ENCODE results near the gene FZD4. TPM values are rescaled to one million over a fixed set of nuclear protein-coding genes. Genes with fewer than 3 reads are reported as not detected.
A peak's percentile ranks its signal among the peaks of the same experiment; 100 is the strongest.

Gene FZD4
- total RNA-seq (2021; ENCODE audit: unreplicated experiment): 4.4 TPM
- polyA plus RNA-seq (2012): 1.0 and 1.5 TPM in 2 replicates
- Bru-seq, nascent RNA: percentile 50 among the genes with signal in this experiment
- percentile 83 among the genes with signal in this experiment for BruChase-seq, experiment 1, labeled RNA remaining after a 6-hour chase
- percentile 85 among the genes with signal in this experiment for BruChase-seq, experiment 2, labeled RNA remaining after a 2-hour chase
- long read RNA-seq, partial matches to known transcripts: 0 of 2 reads
- long read RNA-seq, other reads (novel, unspliced or antisense): 2 of 2 reads

- intact Hi-C loops (cut with micrococcal nuclease): loop anchor here (5.0 kb wide), 1 partner anchor 82 kb away; the partner anchor contains the start of gene TMEM135
- H3K27me3 ChIP-seq (ENCODE audit: insufficient read depth, low read length): no peaks in the 10 kb centered on the region
- no peaks in the 10 kb centered on the region for H3K9me2 ChIP-seq (ENCODE audit: insufficient read depth)
- H3K36me3 ChIP-seq (ENCODE audit: control insufficient read depth in 1 of 2, insufficient read depth in 2 of 2, low read length in 2 of 2): no peaks in the 10 kb centered on the region
- H4K20me1 ChIP-seq (ENCODE audit: insufficient read depth): no peaks in the 10 kb centered on the region
- H3K4me3 ChIP-seq (replicated peaks in 1 of 2; ENCODE audit: low read depth in 1 of 2, low read length in 2 of 2): peak within 1 kb of the TSS; percentile 66 to 71
- CTCF ChIA-PET: interaction anchor here (1.0 to 1.8 kb wide), 6 partner anchors 9 to 466 kb away, joined by 3 to 8 read pairs (median 4); no protein-coding TSS in a partner anchor
- peak within 1 kb of the TSS; percentile 94 for H3K4me2 ChIP-seq (ENCODE audit: low read length)
- BruUV-seq (replicated peaks): no TSS peak
- peak within 1 kb of the TSS; percentile 98 for H2AFZ ChIP-seq (ENCODE audit: low read depth, low read length, poor library complexity, severe bottlenecking)
- peak within 1 kb of the TSS; percentile 64 for H3K9ac ChIP-seq (ENCODE audit: low read length)
- H3K27ac ChIP-seq (ENCODE audit: low read depth, low read length): peak within 1 kb of the TSS; percentile 60
- POLR2A ChIA-PET: interaction anchor here (0.9 kb wide), 1 partner anchor 32 kb away, joined by 3 read pairs; no protein-coding TSS in a partner anchor
- RAD21 ChIA-PET (ENCODE audit: low non-redundant PET in 1 of 2, low total read pairs in 2 of 2, uncharacterized antibody in 2 of 2, unreplicated experiment in 2 of 2): no interaction called here
- H3K4me1 ChIP-seq (ENCODE audit: control insufficient read depth in 1 of 2, insufficient read depth in 2 of 2, low read length in 2 of 2): peaks cover 3 to 19% of the 10 kb centered on the region in 2 experiments; a peak in 3 of 4 replicates
- ATAC-seq (peak; percentile 96), DNase-seq (ENCODE audit: low read depth, low spot score) (peak; percentile 48)
- no peaks in the 10 kb centered on the region for H3K9me3 ChIP-seq (ENCODE audit: control insufficient read depth in 1 of 2, insufficient read depth in 1 of 2, low read depth in 1 of 2, low read length in 2 of 2)
- H3K79me2 ChIP-seq (ENCODE audit: insufficient read depth, low read length): no peaks in the 10 kb centered on the region
- TF ChIP-seq CEBPB (IDR thresholded peaks at IDR 0.05; ENCODE audit: low read depth): no peak
- no peak for TF ChIP-seq EZH2 (IDR thresholded peaks at IDR 0.05)
- TF ChIP-seq POLR2A (IDR thresholded peaks at IDR 0.05; ENCODE audit: borderline replicate concordance, extremely low read depth, insufficient read depth, insufficient read length): no peak
- TF ChIP-seq CBX3 (IDR thresholded peaks at IDR 0.05; ENCODE audit: low read depth): 0 out of 2 replicates have a peak, but pooled peaks have one; percentile 38
- TF ChIP-seq ATF3 (IDR thresholded peaks at IDR 0.05): no peak
- TF ChIP-seq TCF7L2 (IDR thresholded peaks at IDR 0.05; ENCODE audit: borderline replicate concordance, extremely low read depth, insufficient read depth, insufficient read length): no peak
- 0 out of 2 replicates have a peak, but pooled peaks have one; percentile 39 for TF ChIP-seq SP1 (IDR thresholded peaks at IDR 0.05; ENCODE audit: low read depth)
- TF ChIP-seq REST (IDR thresholded peaks at IDR 0.05; ENCODE audit: low read depth): no peak
- no peak for TF ChIP-seq YY1 (IDR thresholded peaks at IDR 0.05; ENCODE audit: extremely low read depth, insufficient replicate concordance, low read depth, low read length)
- no peak; the same call in 1 of the 2 replicates for TF ChIP-seq ZFX (IDR thresholded peaks at IDR 0.05)
- TF ChIP-seq ZNF274 (IDR thresholded peaks at IDR 0.05; ENCODE audit: low read depth, low read length): no peak
- no peak; the same call in 1 of the 2 replicates for TF ChIP-seq SIN3A (IDR thresholded peaks at IDR 0.05; ENCODE audit: low read depth)
- TF ChIP-seq SRF (IDR thresholded peaks at IDR 0.05; ENCODE audit: low read depth): no peak
- TF ChIP-seq MAX (IDR thresholded peaks at IDR 0.05): peak; percentile 63; the same call in 1 of the 2 replicates
- no peak for TF ChIP-seq ELF1 (IDR thresholded peaks at IDR 0.05; ENCODE audit: borderline replicate concordance, low read depth)
- TF ChIP-seq EGR1 (IDR thresholded peaks at IDR 0.05; ENCODE audit: low read depth): peak; percentile 61
- TF ChIP-seq JUND (IDR thresholded peaks at IDR 0.05): no peak
- TF ChIP-seq FOSL1 (IDR thresholded peaks at IDR 0.05; ENCODE audit: low read depth): no peak
- no peak for TF ChIP-seq ZBTB33 (IDR thresholded peaks at IDR 0.05; ENCODE audit: extremely low read depth, insufficient replicate concordance, low read length)
- TF ChIP-seq RAD21 (IDR thresholded peaks at IDR 0.05; ENCODE audit: low read depth): peak; percentile 40; the same call in 1 of the 2 replicates
Measured at GRCh38 chr11:86955361-86956120, at the start of gene FZD4. TSS of gene FZD4 (minus strand) at chr11:86955395. CDS start at chr11:86955085, 310 bp downstream.
